NCI-H526 treated with DMSO at 0.1 percent for 48 hours (cell line): Measurements from ENCODE around the gene C9.
"Not testable (repeated sequence)": the region's sequence is repeated elsewhere in the genome, so short reads cannot be mapped to it uniquely, and the experiment has no call there.

ENCODE experiments used
- DNase-seq: peaks from one replicate; lab custom pipeline; 2025; lab: John Stamatoyannopoulos, UW

Gene C9

GRCh38 chr5:39371367-39371635 lies 7.0 kb upstream of the C9 start:
- DNase-seq = peak; percentile 53

- DNase-seq = peak; percentile 49
Measured at GRCh38 chr5:39370555-39371366, 6.5 kb upstream of the C9 start.

GRCh38 chr5:39369123-39369815 lies 5.0 kb upstream of the C9 start:
- no peak for DNase-seq

- DNase-seq = no peak
Measured at GRCh38 chr5:39368116-39368515, 3.8 kb upstream of the C9 start.

GRCh38 chr5:39367711-39368110 lies 3.4 kb upstream of the C9 start:
- DNase-seq = no peak

GRCh38 chr5:39363217-39363616 lies 1.1 kb downstream of the C9 start:
- DNase-seq = no peak

- no peak for DNase-seq
Measured at GRCh38 chr5:39362646-39363045, 1.6 kb downstream of the C9 start.

GRCh38 chr5:39361306-39361705 lies 3.0 kb downstream of the C9 start:
- DNase-seq = no peak

- no peak for DNase-seq
Measured at GRCh38 chr5:39360471-39361111, 3.7 kb downstream of the C9 start.

- DNase-seq = no peak
Measured at GRCh38 chr5:39356263-39356662, 8.0 kb downstream of the C9 start.

GRCh38 chr5:39355324-39355723 lies 9.0 kb downstream of the C9 start:
- DNase-seq = no peak

- DNase-seq = no peak
Measured at GRCh38 chr5:39353717-39354399, 10.4 kb downstream of the C9 start.

GRCh38 chr5:39352951-39353350 lies 11.3 kb downstream of the C9 start:
- DNase-seq = no peak

GRCh38 chr5:39352170-39352569 lies 12.1 kb downstream of the C9 start:
- DNase-seq = no peak

GRCh38 chr5:39349484-39349883 lies 14.8 kb downstream of the C9 start:
- DNase-seq = no peak

GRCh38 chr5:39342460-39342859 lies 21.8 kb downstream of the C9 start:
- no peak for DNase-seq

GRCh38 chr5:39341896-39342295 lies 22.4 kb downstream of the C9 start:
- no peak for DNase-seq

GRCh38 chr5:39340506-39340905 lies 23.8 kb downstream of the C9 start:
- no peak for DNase-seq

- no peak for DNase-seq
Measured at GRCh38 chr5:39337252-39337915, 26.9 kb downstream of the C9 start.

- not testable (repeated sequence) for DNase-seq
Measured at GRCh38 chr5:39334296-39334695, 30.0 kb downstream of the C9 start.

- no peak for DNase-seq
Measured at GRCh38 chr5:39333104-39333503, 31.2 kb downstream of the C9 start.

- DNase-seq = no peak
Measured at GRCh38 chr5:39331861-39332381, 32.4 kb downstream of the C9 start.
